ENCODE results near the gene RXRA. TPM values are rescaled to one million over a fixed set of nuclear protein-coding genes. Genes with fewer than 3 reads are reported as not detected.
A peak's percentile ranks its signal among the peaks of the same experiment; 100 is the strongest.

RXRA gene
- total RNA-seq, 4 donors from 2014 or later = 27.3 to 70.5 (median 58.6) TPM

GRCh38 chr9:134340475-134341160 is 14.4 kb downstream of the RXRA start:
- H3K27me3 ChIP-seq = no peaks in the 10 kb centered on the region
- H3K36me3 ChIP-seq = no peaks in the 10 kb centered on the region
- TF ChIP-seq CTCF (IDR thresholded peaks at IDR 0.05) (no peak), POLR2AphosphoS5 (IDR thresholded peaks at IDR 0.05) (no peak), POLR2A (IDR thresholded peaks at IDR 0.05) (no peak), EP300 (IDR thresholded peaks at IDR 0.05; ENCODE audit: low read depth) (no peak)
- WGBS, 2 donors (ENCODE audit: low coverage in 1 of 2) = 82% methylated on average over 25 of the region's 28 CpGs; no CpG with 5 or more reads in 1 of the 2 donors
- no peak for DNase-seq
- no peaks in the 10 kb centered on the region for H3K9me3 ChIP-seq
- peaks cover 66 to 100% (median 94%) of the 10 kb centered on the region in 4 donors for H3K4me1 ChIP-seq
- in situ Hi-C loops (cut with MboI; ENCODE audit: low pct_ligation_motif_present in 1 of 4, low pct_unique_long_range_greater_than_20kb in 1 of 4, low sequenced_read_pairs in 3 of 4) (no loop called here), intact Hi-C loops (cut with DNase I; ENCODE audit: low total_unique reads) (no loop called here)
- no peak overlapping the region for H3K4me3 ChIP-seq
- H3K27ac ChIP-seq = peak overlapping the region; percentile 80 to 87 (median 84)

- H3K27ac ChIP-seq = peak overlapping the region; percentile 80 to 87 (median 84)
- no peak for TF ChIP-seq EP300 (IDR thresholded peaks at IDR 0.05; ENCODE audit: low read depth)
- TF ChIP-seq POLR2A (IDR thresholded peaks at IDR 0.05) = peak; percentile 16
- TF ChIP-seq POLR2AphosphoS5 (IDR thresholded peaks at IDR 0.05) = peak in 1 of 3 donors; percentile 14
- peak in 1 of 5 experiments; percentile 17 for TF ChIP-seq CTCF (IDR thresholded peaks at IDR 0.05)
- no peaks in the 10 kb centered on the region for H3K9me3 ChIP-seq
- intact Hi-C loops (cut with DNase I; ENCODE audit: low total_unique reads) (no loop called here), in situ Hi-C loops (cut with MboI; ENCODE audit: low pct_ligation_motif_present in 1 of 4, low pct_unique_long_range_greater_than_20kb in 1 of 4, low sequenced_read_pairs in 3 of 4) (no loop called here)
- 0 to 31% methylated on average over 3 to 9 of the region's 9 CpGs for WGBS, 2 donors (ENCODE audit: low coverage in 1 of 2)
- H3K4me3 ChIP-seq = no peak overlapping the region
- peaks cover 62 to 100% (median 93%) of the 10 kb centered on the region in 4 donors for H3K4me1 ChIP-seq
- DNase-seq = peak; percentile 86
- no peaks in the 10 kb centered on the region for H3K27me3 ChIP-seq
- no peaks in the 10 kb centered on the region for H3K36me3 ChIP-seq
These were observed 15.1 kb downstream of the RXRA start for GRCh38 chr9:134341306-134341705.

DNA sequence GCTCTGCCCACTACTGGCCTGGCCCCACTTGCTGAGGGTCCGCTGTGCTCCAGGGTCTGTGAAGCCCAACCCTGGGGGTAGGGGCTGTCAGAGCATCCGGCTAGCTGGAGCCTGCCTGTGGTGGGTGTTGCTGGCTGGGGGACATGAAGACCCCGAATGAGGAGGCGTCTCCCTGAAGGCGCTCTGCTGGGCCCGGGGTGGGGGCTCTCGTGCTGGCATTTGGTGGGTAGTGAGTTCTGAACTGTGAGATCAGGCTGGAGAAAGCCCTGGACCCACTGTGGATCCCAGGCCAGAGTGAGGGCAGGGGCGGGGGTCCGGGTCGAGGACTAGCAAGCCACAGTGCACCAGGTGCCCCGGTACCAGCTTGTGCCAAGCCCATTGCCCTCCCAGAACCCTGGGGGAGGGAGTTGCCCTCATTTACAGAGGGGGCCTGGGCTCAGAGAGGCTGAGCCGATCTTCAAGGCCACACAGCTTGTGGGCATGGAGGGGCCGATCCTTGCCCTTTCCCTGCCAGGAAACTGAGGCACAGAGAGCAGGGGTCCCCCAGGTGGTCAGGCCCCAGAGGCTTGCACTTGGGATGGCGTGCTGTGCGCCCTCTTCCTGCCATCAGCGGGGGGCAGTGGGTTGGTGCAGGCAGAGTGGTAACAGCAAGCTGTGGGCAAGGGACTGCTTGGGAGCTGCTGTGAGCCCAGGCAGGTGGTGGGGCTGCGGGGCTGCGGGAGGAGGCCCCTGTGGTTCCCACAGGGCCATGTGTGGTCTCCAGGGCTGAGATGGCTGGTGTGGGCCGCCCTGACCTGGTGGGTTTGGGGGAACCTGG is 15.9 kb downstream of the RXRA start:
- Histone ChIP-seq H3K27ac (peak overlapping the region; percentile 80 to 87 (median 84)), H3K27me3 (no peaks in the 10 kb centered on the region), H3K4me3 (no peak overlapping the region), H3K4me1 (peaks cover 60 to 93% (median 87%) of the 10 kb centered on the region in 4 donors), H3K9me3 (no peaks in the 10 kb centered on the region), H3K36me3 (no peaks in the 10 kb centered on the region)
- WGBS, 2 donors (ENCODE audit: low coverage in 1 of 2) = 90% methylated on average over 15 of the region's 19 CpGs; no CpG with 5 or more reads in 1 of the 2 donors
- in situ Hi-C loops (cut with MboI; ENCODE audit: low pct_ligation_motif_present in 1 of 4, low pct_unique_long_range_greater_than_20kb in 1 of 4, low sequenced_read_pairs in 3 of 4) = no loop called here
- DNase-seq = no peak
- TF ChIP-seq POLR2AphosphoS5 (IDR thresholded peaks at IDR 0.05) = no peak
- TF ChIP-seq CTCF (IDR thresholded peaks at IDR 0.05) = peak in 1 of 5 experiments; percentile 2
- intact Hi-C loops (cut with DNase I; ENCODE audit: low total_unique reads) = no loop called here

- Histone ChIP-seq H3K36me3 (no peaks in the 10 kb centered on the region), H3K27ac (peak overlapping the region in 3 of 4 donors; percentile 40 to 87 (median 84)), H3K27me3 (no peaks in the 10 kb centered on the region), H3K4me1 (peaks cover 56 to 89% (median 84%) of the 10 kb centered on the region in 4 donors), H3K9me3 (no peaks in the 10 kb centered on the region), H3K4me3 (no peak overlapping the region)
- in situ Hi-C loops (cut with MboI; ENCODE audit: low pct_ligation_motif_present in 1 of 4, low pct_unique_long_range_greater_than_20kb in 1 of 4, low sequenced_read_pairs in 3 of 4) = no loop called here
- intact Hi-C loops (cut with DNase I; ENCODE audit: low total_unique reads) = no loop called here
- no peak for DNase-seq
- TF ChIP-seq POLR2AphosphoS5 (IDR thresholded peaks at IDR 0.05) (no peak), POLR2A (IDR thresholded peaks at IDR 0.05) (no peak), EP300 (IDR thresholded peaks at IDR 0.05; ENCODE audit: low read depth) (no peak), CTCF (IDR thresholded peaks at IDR 0.05) (no peak)
- 81% methylated on average over 5 of the region's 7 CpGs; no CpG with 5 or more reads in 1 of the 2 donors for WGBS, 2 donors (ENCODE audit: low coverage in 1 of 2)
These were observed 16.5 kb downstream of the RXRA start for GRCh38 chr9:134342746-134343115.

Measured in transverse colon (tissue), 4 donors.